ENCODE measurements around the gene ZNF816. TPM values are rescaled to one million over a fixed set of nuclear protein-coding genes. Genes with fewer than 3 reads are reported as not detected.
"Not testable (repeated sequence)": the region's sequence is repeated elsewhere in the genome, so short reads cannot be mapped to it uniquely, and the experiment has no call there.

The ZNF816 gene
- total RNA-seq, 1 experiment from 2014 or later = not detected

DNA sequence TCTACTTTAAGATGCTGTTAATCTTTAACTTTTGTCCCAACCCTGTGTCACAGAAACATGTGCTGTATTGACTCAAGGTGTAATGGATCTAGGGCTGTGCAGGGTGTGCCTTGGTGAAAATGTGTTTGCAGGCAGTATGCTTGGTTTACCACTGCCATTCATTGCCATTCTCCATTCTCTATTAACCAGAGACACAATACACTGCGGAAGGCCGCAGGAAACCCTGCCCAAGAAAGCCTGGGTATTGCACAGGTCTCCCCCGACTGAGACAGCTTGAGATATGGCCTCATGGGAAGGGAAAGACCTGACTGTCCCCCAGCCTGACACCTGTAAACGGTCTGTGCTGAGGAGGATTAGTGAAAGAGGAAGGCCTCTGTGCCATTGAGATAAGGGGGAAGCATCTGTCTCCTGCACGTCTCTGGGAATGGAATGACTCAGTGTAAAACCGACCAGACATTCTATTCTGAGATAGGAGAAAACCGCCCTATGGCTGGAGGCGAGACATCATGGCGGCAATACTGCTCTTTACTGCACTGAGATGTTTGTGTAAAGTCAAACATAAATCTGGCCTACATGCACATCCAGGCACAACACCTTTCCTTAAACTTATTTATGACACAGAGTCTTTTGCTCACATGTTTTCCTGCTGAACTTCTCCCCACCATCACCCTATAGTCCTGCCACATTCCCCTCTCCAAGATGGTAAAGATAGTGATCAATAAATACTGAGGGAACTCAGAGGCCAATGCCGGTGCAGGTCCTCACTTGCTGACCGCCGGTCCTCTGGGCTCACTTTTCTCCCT, 26.3 kb downstream of the ZNF816 start:
- DNase-seq (ENCODE audit: low read depth) = no peak

DNA sequence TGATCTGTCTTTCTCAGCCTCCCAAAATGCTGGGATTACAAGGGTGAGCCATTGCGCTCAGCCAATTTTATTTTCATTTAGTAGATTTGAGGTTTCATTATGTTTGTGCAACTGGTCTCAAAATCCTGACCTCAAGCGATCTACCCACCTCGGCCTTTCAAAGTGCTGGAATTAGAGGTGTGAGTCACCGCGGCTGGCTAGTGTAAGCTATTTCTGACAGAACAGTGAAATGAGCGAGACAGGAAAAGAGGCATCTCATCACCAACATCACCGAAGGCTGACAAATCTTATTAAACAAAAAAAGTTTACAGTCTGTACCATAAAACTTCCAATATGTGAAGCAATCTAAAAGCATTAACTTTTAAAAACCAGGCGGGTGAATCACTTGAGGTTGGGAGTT, 27.2 kb downstream of the ZNF816 start:
- no peak for DNase-seq (ENCODE audit: low read depth)

DNA sequence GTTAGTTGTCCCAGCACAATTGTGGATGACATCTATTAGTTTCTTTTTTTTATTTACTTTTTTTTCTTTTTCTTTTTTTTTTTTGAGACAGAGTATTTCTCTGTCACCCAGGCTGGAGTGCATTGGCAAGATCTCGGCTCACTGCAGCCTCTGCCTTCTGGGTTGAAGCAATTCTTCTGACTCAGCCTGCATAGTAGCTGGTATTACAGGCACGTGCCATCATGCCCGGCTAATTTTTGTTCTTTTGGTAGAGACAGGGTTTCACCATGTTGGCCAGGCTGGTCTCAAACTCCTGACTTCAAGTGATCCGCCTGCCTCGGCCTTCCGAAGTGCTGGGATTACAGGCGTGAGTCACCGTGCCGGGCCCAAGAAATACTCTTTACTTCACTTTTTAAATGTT, 38.0 kb downstream of the ZNF816 start:
- not testable (repeated sequence) for DNase-seq (ENCODE audit: low read depth)

DNA sequence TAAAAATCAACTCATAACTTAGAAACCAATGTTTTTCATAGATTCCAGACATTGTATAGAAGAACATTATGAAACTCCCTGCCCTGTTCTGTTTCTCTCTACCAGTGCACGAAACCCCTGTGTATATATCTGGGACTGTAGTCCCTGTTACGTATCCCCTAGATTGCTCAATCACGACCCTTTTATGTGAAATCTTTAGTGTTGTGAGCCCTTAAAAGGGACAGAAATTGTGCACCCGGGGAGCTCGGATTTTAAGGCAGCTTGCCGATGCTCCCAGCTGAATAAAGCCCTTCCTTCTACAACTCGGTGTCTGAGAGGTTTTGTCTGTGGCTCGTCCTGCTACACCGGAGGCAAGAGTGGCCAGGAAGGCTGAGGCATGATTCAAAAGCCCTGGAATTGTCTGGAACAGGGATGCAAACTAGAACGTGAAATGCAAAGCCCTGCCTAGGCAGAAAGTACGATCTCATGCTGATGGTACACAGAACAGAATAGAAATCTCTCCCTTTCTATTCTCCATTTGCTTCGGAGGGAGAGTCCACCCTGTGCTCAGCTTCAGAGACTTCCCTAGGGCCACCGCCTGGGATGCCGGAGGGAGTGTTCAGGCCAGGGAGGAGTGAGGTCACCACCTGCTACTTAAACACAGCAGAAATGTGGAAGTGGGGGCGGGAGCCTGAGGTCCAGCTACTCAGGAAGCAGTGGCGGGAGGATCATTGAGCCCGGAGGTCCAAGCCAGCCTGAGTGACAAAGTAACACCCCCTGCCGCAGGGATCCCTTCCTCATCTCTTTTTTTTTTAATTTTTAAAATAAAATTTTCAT, 38.7 kb downstream of the ZNF816 start:
- DNase-seq (ENCODE audit: low read depth) = no peak

DNA sequence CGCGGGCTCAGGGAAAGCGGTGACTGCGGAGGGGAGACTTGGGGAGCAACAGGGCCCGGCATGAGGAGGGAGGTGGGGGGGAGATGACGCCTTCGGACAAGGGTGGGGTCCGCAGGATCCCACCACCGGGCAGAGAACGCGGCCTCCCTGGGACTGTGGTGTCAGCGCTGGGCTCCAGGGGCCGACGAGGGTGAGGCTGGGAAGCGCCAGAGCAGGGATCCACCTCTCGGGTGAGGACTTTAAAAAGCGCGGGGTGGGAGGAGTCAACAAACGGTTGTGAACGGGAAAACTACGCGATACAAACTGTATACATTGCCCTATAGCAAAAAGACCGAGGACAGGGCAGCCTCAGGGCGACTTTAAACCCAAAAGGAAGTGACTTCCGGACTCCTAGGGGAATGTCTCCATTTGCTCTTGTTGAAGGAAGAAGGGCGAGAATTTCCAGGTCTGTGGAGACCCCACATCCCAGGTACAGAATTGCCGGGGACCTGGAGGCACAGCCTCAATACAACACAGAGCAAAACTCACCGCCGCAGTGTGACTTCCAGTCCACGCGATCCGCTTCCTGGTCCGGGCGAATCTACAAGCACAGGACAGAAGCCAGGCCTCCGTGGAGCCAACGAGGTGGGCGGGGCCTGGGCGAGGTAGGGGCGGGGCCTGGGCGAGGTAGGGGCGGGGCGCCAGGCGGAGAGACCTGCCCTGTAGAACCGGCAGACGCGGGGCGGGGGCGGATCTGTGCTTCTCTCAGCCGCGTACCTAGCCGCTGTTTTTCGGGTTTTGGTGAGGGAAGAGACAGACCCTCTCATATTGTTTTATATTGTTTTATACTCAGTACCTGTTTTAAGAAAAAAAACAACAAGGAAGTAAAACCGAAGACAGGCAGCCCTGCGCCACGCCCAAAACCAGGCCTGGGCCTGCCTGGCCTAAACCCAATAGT, 39.6 kb downstream of the ZNF816 start, which contains the start of gene ZNF888:
ZNF888 (minus strand) TSS at position 588 of the 937 bp plus-strand sequence. CDS start 5,555 bp downstream, outside the sequence.
- no peak for DNase-seq (ENCODE audit: low read depth)

DNA sequence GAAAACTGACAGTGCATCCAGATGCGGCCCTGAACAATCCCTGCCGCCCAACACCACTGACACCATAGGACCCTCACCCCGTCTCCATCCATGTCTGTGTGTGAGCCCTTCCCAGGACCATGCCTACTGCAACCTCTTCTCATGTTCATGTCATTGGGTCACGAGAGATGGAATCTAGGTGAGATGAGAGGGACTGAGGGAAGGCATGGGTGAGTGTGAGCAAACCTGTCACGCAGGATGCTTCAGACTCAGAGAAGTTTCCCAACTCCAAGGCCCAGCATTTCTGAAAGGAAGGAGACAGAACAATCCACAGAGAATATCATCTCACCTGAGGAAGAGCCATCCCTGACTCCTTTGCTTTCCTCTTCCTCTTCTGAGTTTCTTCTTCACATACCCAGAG, 45.1 kb downstream of the ZNF816 start:
- DNase-seq (ENCODE audit: low read depth) = no peak

DNA sequence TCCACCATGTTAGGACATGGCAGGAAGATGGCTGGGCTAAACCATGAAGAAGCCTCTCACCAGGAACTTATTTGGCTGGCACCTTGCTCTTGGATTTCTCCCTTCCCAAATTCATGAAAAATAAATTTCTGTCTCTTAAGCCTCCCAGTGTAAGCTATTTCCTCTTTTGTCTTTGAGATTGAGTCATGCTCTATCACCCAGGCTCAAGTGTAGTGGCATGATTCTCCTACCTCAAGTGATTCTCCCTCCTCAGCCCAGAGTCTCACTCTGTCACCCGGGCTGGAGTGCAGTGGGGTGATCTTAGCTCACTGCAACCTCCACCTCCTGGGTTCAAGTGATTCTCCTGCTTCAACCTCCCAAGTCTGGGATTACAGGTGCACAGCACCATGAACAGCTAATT, 52.0 kb downstream of the ZNF816 start:
- no peak for DNase-seq (ENCODE audit: low read depth)

DNA sequence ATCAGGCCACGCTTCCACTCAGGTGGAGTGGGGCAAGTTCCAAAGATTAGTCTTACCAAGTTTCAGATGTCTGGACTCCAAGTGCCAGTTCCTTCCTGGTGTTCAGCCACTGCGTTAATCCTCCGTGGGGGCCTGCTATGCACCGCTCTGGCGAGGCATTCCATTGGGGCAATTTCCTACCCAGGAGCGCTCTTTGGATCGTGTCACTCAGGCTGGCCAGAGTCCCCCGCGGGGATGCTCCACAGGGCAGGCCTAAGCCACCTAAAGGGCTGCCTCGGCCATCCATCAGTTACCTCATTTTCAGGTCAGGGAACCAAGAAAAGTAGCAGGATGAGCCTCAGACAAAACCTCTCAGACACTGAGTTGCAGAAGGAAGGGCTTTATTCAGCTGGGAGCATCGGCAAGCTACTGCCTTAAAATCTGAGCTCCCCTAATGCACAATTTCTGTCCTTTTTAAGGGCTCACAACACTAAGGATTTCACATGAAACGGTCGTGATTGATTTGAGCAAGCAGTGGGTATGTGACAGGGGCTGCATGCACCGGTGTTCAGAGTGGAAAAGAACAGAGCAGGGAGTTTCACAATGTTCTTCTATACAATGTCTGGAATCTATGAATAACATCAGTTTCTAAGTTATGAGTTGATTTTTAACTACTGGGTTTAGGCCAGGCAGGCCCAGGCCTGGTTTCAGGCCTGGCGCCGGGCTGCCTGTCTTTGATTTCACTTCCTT, 58.5 kb downstream of the ZNF816 start:
- DNase-seq (ENCODE audit: low read depth) = not testable (repeated sequence)

DNA sequence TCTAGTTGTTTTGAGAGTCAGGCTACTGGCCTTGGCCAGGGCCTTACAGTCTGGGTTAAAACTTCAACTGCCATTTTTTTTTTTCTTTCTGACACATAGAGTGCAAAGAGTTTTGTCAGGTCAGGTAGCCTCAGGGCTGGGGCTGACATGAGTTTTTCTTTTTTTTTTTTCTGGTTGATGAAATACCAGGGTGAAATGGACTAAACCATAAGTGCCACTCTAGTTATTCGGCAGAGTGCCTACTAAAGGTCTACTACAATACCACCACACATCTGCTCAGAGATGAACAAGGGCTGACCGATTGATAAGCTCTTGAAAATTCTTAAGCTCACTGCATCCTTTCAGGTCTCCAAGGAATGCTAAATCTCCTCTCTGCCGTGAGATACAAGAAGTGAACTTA, 60.8 kb downstream of the ZNF816 start:
- DNase-seq (ENCODE audit: low read depth) = no peak

Other genes with a start within 250 kb of the ZNF816 start
- gene ZNF611, start 227.8 kb downstream of the ZNF816 start, total RNA-seq (2014; rRNA removed; shearing (Covaris generic)) = 3.6 and 4.0 TPM in 2 replicates
- 0.17 and 0.50 TPM in 2 replicates for gene ZNF600, start 176.1 kb downstream of the ZNF816 start, total RNA-seq (2014; rRNA removed; shearing (Covaris generic))
- gene ZNF28, start 141.2 kb downstream of the ZNF816 start, total RNA-seq (2014; rRNA removed; shearing (Covaris generic)) = 4.0 and 7.4 TPM in 2 replicates
- 4.5 and 9.3 TPM in 2 replicates for gene ZNF468, start 105.3 kb downstream of the ZNF816 start, total RNA-seq (2014; rRNA removed; shearing (Covaris generic))
- 0.90 and 1.1 TPM in 2 replicates for gene ZNF320, start 65.2 kb downstream of the ZNF816 start, total RNA-seq (2014; rRNA removed; shearing (Covaris generic))
- 0.03 TPM in 1 of 2 replicates, not detected in the other for gene ZNF888, start 39.5 kb downstream of the ZNF816 start, total RNA-seq (2014; rRNA removed; shearing (Covaris generic))
- gene ERVV-1, start 51.0 kb upstream of the ZNF816 start, total RNA-seq (2014; rRNA removed; shearing (Covaris generic)) = not detected in 2 replicates
- gene ERVV-2, start 81.9 kb upstream of the ZNF816 start, total RNA-seq (2014; rRNA removed; shearing (Covaris generic)) = not detected in 2 replicates
- 3.4 and 5.0 TPM in 2 replicates for gene ZNF160, start 140.5 kb upstream of the ZNF816 start, total RNA-seq (2014; rRNA removed; shearing (Covaris generic))
- not detected in 2 replicates for gene ZNF415, start 170.0 kb upstream of the ZNF816 start, total RNA-seq (2014; rRNA removed; shearing (Covaris generic))
- gene ZNF347, start 196.2 kb upstream of the ZNF816 start, total RNA-seq (2014; rRNA removed; shearing (Covaris generic)) = 0.31 TPM in 1 of 2 replicates, not detected in the other
- gene ZNF665, start 230.5 kb upstream of the ZNF816 start, total RNA-seq (2014; rRNA removed; shearing (Covaris generic)) = not detected in 2 replicates

All from HT1080 (cell line).